Esophagus squamous epithelium (tissue), 4 donors: ENCODE data around the gene ALOX15B.

ENCODE experiments used
- CTCF ChIP-seq, 6 experiments: fragments of 450-650 bp in 4 of 6; fragments of 200-600 bp in 2 of 6; sonication (generic) in 2 of 6; IDR thresholded peaks; one replicate each; pipeline ENCODE4 v1.5.1; 2016 to 2019; ENCODE audit warnings: antibody characterized with exemption in 6 of 6, mild to moderate bottlenecking in 4 of 6, moderate library complexity in 4 of 6
- POLR2A ChIP-seq, 4 donors: fragments of 450-650 bp; IDR thresholded peaks; one replicate each; pipeline ENCODE4 v1.6.1; 2017; ENCODE audit warnings: antibody characterized with exemption in 4 of 4, mild to moderate bottlenecking in 4 of 4, moderate library complexity in 3 of 4

- TF ChIP-seq CTCF (IDR thresholded peaks at IDR 0.05), result no peak
- no peak for TF ChIP-seq POLR2A (IDR thresholded peaks at IDR 0.05)
Measured at GRCh38 chr17:8080208-8080798, 41.4 kb downstream of the ALOX15B start.
